AG04450 (cell line): ENCODE data around the gene LRRN4CL. TPM values are rescaled to one million over a fixed set of nuclear protein-coding genes. Genes with fewer than 3 reads are reported as not detected.

ENCODE experiments used
- CTCF ChIA-PET: fragments of 300-600, 350-600 bp; formaldehyde crosslinking; extraction: SDS; loops from one replicate; lab custom pipeline; 2022; ENCODE audit warnings: antibody characterized with exemption, inconsistent platforms; lab: Charles Lee
- POLR2A ChIA-PET: fragments of 350-600 bp; formaldehyde crosslinking; extraction: SDS; loops from one replicate; lab custom pipeline; 2021; ENCODE audit warnings: antibody characterized with exemption, inconsistent platforms; lab: Yijun Ruan, JAX
- DNase-seq: peaks from one replicate; pipeline ENCODE4 v3.0.0-alpha.2; 2011; ENCODE audit warnings: low read depth, low spot score
- H3K27ac ChIP-seq: one replicate; pipeline ENCODE4 v1.5.1; 2012; ENCODE audit warnings: low read depth, low read length, control low read depth
- H3K27me3 ChIP-seq: one replicate; pipeline ENCODE4 v1.6.0; 2012; ENCODE audit warnings: low read length; ENCODE audit not compliant: control insufficient read depth, insufficient read depth
- H3K4me3 ChIP-seq: 2 replicates; pipeline ENCODE4 v1.5.1; 2011; ENCODE audit warnings: mild to moderate bottlenecking, low read depth, low read length, control low read depth
- H3K9me3 ChIP-seq: 2 replicates; pipeline ENCODE4 v1.5.1; 2012; ENCODE audit warnings: low read length; ENCODE audit not compliant: control insufficient read depth, insufficient read depth
- polyA plus RNA-seq: library from polyadenylated mRNA; depleted of rRNA; stranded (reverse); fragments of >200 nt; gene quantifications from 2 replicates; pipeline ENCODE4 v1.2.3, GENCODE V29; 2011
- TF ChIP-seq, protein P1 (sequence below): IDR thresholded peaks from 2 replicates; pipeline ENCODE4 v1.5.1; 2011; ENCODE audit warnings: low read depth, low read length, control low read depth, inconsistent platforms

Gene LRRN4CL
- polyA plus RNA-seq, 1 experiment, result 4.1 TPM

DNA sequence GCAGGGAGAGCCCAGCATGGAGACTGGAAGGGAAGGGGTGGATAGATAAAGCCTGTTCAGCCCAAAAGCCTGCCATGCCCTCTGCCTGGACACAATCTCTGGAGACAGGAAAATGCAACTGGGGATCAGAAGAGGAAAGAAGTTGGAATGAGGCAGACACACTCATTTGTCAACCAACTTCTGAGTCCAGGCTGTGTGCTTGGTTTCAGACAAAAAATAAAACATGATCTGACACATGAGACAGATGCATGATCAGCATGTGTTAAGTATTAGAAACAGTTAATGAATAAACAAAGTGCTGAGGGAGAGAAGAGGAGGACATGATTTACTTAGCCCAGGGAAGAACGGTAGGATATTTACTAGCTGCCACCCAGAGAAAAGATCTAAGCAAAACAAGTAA, 839 bp downstream of the LRRN4CL start:
- ChIA-PET POLR2A (interaction anchor here (1.3 to 3.4 kb wide), 9 partner anchors 7 to 153 kb away, joined by 5 to 35 read pairs (median 13); partner anchors contain the start of genes C11orf98, CSKMT, INTS5 and LBHD1), CTCF (interaction anchor here (2.7 kb wide), 1 partner anchor 8 kb away, joined by 31 read pairs; no protein-coding TSS in a partner anchor)
- Histone ChIP-seq H3K9me3 (no peaks in the 10 kb centered on the region), H3K27me3 (no peaks in the 10 kb centered on the region), H3K4me3 (peak overlapping the region; percentile 10; the same call in 1 of the 2 replicates), H3K27ac (peak overlapping the region; percentile 92)
- TF ChIP-seq, protein P1, sequence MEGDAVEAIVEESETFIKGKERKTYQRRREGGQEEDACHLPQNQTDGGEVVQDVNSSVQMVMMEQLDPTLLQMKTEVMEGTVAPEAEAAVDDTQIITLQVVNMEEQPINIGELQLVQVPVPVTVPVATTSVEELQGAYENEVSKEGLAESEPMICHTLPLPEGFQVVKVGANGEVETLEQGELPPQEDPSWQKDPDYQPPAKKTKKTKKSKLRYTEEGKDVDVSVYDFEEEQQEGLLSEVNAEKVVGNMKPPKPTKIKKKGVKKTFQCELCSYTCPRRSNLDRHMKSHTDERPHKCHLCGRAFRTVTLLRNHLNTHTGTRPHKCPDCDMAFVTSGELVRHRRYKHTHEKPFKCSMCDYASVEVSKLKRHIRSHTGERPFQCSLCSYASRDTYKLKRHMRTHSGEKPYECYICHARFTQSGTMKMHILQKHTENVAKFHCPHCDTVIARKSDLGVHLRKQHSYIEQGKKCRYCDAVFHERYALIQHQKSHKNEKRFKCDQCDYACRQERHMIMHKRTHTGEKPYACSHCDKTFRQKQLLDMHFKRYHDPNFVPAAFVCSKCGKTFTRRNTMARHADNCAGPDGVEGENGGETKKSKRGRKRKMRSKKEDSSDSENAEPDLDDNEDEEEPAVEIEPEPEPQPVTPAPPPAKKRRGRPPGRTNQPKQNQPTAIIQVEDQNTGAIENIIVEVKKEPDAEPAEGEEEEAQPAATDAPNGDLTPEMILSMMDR, result no peak
- DNase-seq, result no peak

DNA sequence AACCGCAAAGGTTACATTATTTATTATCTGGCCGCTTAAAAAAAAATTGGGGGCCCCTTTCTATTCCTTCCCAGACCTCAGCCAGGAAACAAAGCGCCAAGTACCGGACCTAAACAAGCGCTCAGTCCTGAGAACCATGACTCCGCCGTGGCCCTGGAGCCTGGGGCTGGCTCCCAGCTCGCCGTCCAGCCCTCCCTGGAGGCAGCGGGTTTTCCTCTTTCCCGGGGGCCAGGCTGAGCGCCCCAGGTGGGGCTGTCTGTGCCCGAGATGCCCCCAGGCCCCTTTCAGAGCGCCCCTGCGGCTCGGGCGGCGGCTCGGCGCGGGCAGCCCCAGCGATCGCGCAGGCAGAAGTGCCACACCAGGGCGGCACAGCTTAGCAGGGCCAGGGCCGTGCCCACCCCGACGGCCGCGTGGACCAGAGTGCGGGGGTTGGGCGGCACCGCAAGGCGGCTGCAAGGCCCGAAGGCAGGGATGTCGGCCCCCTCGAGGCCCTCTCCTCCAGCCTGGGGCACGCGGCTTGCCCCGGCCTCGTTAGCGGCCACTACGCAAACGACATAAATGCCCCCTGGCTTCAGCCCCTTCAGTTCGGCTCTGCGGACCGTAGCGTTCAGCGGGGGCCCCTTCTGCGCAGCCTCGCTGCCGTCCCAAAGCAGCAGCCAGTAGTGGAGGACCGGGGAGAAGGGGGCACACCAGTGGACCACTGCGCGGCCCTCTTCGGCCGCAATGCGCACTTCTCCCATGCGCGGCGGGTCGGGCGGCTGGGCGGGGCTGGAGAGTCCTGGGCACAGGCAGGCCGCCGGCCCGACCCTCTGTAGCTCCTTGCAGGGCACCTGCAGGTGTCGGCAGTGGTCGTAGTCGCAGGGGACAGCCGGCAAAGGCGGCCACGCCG, 1.6 kb downstream of the LRRN4CL start:
- POLR2A ChIA-PET, result interaction anchor here (3.4 kb wide), 1 partner anchor 22 kb away, joined by 35 read pairs; the partner anchor contains the start of genes C11orf98 and CSKMT
- no peak for DNase-seq
- TF ChIP-seq, protein P1, result no peak
- Histone ChIP-seq H3K27me3 (no peaks in the 10 kb centered on the region), H3K27ac (no peak overlapping the region), H3K4me3 (peak overlapping the region; percentile 1; the same call in 1 of the 2 replicates), H3K9me3 (no peaks in the 10 kb centered on the region)
- CTCF ChIA-PET, result no interaction called here

DNA sequence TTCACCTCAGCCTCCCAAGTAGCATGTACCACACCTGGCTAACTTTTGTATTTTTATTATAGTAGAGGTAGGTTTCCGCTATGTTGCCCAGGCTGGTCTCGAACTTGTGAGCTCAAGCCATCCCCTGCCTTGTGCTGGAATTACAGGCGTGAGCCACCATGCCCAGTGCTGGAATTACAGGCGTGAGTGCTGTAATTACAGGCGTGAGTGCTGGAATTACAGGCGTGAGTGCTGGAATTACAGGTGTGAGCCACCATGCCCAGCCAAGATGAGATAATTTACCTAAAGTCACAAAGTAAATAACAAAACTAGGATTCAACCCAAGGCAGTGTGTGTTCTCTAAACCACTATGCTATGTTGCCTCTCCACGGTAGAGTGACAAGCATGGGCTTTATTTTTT, 6.8 kb downstream of the LRRN4CL start:
- H3K27me3 ChIP-seq, result no peaks in the 10 kb centered on the region
- DNase-seq, result no peak
- no peak overlapping the region for H3K27ac ChIP-seq
- TF ChIP-seq, protein P1, result no peak
- H3K4me3 ChIP-seq, result no peak overlapping the region
- ChIA-PET CTCF (interaction anchor here (1.4 kb wide), 1 partner anchor 11 kb away, joined by 4 read pairs; no protein-coding TSS in a partner anchor), POLR2A (no interaction called here)
- peaks cover 4% of the 10 kb centered on the region; the same call in 1 of the 2 replicates for H3K9me3 ChIP-seq

DNA sequence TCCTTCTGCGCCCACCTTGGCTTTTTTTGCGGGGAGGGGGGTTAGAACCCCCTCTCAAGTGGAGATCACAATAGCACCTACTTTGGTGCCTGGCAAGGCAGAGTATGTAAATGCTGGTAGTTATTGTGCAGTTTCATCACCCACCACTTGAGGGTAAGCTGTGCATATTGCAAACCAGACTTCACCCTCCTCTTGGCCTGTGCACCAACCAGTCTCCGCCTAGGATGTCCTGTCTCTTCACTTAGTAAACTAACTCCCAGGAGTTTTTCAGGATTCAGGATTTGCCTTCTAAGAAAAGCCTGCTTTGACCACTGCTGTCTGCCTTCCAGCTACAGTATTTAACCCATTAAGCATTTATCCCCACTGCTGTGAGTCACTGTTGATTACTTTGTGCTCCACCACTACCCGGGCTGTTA, 8.5 kb downstream of the LRRN4CL start:
- ChIA-PET CTCF (interaction anchor here (0.5 to 3.2 kb wide), 21 partner anchors 9 to 496 kb away, joined by 3 to 36 read pairs (median 3); partner anchors contain the start of genes LBHD1, LRRN4CL, UQCC3 and ZBTB3), POLR2A (interaction anchor here (0.5 to 4.0 kb wide), 13 partner anchors 9 to 175 kb away, joined by 3 to 70 read pairs (median 5); partner anchors contain the start of genes B3GAT3, C11orf98, CSKMT and HNRNPUL2)
- Histone ChIP-seq H3K4me3 (no peak overlapping the region), H3K27ac (peak overlapping the region; percentile 43), H3K9me3 (peaks cover 4% of the 10 kb centered on the region; the same call in 1 of the 2 replicates), H3K27me3 (no peaks in the 10 kb centered on the region)
- peak; percentile 72 for DNase-seq
- TF ChIP-seq, protein P1, result peak; percentile 72
